CD4-positive, alpha-beta T cell treated with Interleukin-10 for 1 hour (primary cell): Measurements from ENCODE around the gene MUC15.

ENCODE experiments used
- DNase-seq: peaks from one replicate; pipeline ENCODE4 v3.0.0-alpha.2; 2020

Gene MUC15

DNA sequence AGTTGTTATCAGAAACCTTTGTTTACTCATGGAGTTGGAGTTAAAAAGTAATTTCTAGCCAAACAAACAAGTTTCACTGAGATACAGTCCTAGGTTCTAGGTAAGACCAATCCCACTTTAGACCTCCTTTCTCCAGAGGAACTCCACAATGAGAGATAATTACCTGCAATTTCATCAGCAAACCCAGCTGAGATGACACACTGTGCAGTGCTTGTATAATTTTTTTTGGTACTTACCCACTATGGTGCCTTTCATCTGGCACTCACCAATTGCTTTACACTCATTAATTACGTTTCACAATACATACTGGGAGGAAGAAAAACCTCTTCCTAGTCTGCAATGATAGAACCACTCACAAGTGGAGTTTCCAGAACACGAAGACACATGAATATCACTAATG, 1.8 kb upstream of the MUC15 start:
- no peak for DNase-seq

DNA sequence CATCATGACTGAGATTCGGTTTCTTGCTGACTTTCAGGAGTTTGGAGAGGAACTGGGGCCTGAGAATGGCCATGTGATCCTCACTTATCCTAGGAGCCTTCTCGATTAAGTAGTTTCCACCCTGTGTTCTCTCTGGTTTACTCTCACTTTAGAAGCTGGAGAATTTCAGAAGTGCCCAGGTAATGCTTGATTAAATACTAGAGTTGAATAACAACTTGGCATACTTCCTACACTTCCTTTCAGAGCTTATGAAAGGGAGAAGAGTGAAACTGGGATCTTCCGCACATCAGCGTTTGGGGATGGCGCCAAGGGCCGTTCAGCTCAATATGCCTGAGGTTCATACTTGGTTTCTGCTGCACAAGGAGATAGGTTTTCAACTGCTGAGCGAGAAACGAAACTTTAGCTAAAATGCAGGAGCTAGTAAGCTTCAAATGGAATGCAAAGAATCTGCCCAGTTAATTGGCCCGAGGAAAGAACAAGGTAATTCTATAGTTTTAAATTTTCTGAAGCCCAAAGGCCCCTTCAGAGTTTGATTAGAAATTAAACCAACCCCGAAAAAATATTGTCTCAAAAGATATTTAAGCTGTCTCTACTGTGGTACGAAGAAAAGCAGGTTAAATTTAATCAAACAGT, 823 bp upstream of the MUC15 start:
- no peak for DNase-seq

DNA sequence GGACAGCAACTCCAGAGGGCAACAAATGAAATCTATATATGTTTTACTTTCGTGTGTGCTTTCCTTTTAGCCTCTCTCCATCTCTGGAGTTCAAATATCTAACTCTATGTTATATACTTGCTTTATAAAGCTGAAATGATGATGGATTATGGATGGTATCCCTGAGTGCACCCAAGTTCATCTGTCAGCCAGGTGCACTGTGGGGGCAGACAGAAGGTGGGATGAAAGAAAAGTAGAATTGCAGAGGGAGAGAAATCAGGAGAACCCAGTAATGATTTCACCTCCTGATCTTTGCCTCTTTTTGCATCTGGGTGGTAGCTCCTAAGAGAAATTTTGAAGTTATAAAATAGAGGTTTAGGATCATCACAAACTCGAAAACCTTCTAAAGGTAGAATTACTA, 2.4 kb downstream of the MUC15 start:
- no peak for DNase-seq

DNA sequence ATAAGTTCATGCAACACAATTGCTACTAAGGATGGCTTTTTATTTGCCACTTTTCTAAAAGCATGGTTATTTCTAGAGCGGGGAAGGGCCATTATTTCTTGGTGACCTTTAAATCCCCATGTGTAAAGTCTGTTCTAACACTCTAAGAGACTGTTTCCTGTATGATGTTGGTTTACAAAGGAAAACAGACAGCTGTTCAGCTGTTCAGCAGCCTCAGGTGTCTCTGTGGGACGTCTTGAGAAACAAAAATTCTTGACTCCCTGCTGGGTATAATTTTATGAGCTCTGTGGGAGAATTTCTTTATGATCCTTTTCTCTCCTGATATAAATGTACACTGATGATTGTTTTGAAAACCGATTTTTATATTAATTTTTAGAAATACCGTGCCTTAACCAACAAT, 13.9 kb downstream of the MUC15 start:
- DNase-seq: no peak

DNA sequence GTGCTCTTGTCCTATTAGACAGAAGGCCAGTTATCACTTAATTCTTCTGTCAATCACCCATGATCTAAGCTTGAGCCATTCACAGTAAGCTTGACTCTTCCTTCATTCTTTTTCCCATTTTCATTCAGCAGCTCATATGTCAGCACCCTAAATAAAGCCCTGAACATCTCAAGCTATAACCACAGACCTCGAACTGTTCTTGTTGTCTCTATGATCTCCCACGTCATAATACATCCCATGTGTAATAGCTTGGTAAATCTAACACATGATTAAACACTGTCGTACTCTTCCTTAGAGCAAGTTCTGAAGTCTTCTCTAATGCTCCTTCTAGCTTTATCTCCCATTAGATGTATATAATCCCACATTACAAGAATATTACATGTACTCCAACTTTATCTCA, 14.4 kb downstream of the MUC15 start:
- DNase-seq: no peak

DNA sequence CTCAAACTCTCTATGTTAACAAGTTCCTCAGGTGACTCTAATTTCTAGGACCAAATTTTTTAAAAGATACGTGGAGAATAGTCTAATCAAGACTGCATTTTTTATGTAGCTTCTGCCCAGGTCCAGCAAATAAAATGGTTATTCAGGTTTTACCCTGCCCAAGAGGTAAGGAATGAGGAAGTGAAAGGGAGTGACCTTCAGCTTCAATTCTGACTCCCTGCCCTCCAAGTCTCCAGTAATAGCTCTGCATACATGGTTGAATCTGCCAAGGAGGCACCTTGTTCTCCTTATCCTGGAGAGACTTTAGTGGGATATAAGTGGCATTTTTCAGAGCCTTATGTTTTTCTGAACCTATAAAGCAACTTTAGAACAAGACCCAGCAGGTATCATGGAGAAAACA, 15.5 kb downstream of the MUC15 start:
- DNase-seq: no peak

DNA sequence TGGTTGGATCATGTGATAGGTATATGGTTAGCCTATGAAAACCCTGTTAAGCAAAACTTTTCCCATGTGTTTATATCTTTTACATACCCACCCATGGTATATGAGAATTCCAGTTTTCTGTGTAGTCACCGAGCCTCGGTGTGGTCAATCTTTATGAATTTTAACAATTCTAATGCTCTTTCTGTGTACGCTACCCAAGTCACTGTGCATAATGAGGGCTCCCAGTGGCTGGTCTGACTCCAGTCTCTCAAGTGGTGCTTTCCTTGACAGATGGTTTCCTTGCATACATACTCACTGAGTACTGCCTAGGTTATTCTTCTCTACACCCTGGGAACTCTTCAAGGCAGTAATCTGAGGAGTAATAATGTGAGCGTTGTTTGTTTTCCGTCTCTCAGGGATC, 17.6 kb downstream of the MUC15 start:
- no peak for DNase-seq

DNA sequence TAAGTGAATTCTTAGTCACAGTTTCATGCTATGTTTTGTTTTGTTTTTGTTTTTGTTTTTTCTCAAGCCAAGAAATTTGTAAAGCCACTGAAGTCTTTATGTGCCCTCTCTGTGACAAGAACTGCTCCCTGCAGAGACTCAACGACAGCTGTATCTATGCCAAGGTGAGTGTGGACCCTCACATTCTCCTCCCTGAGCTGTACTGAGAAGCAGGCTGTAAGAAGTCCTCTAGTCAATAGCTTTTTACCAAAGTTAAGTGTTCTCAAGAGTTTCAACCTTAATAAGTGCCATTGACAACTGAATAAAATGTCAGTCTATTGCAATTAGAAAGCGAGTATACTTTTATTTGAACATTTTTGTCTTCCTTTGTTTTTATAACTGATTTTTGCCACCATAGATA, 18.9 kb downstream of the MUC15 start:
- no peak for DNase-seq

DNA sequence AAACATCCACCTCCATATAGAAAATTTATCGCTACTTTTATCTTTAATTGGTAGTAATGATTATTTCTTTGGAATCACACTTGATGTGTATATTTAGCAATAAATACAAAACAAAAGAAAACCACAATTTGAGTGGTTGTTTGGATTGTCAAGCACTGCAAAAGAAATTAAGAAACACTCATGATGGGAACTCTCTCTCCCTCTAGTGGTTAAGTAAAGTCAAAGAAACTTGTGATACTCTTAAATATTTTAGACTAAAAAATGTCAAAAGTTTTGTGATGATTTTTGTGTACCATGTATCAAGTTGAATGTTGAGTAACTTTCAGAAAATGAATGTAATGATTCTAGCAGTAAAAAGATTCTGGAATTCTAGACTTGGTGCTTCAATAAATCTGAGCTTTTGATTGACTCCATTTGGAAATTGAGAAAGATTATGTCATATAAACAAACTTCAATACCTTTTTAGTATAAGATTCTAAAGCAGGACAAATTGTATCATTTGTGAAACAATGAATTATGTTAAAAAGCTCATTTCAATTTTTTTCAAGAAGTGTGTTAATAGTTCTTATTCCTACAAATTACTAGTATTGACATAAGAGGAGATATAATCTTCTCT, 20.8 kb downstream of the MUC15 start:
- no peak for DNase-seq

DNA sequence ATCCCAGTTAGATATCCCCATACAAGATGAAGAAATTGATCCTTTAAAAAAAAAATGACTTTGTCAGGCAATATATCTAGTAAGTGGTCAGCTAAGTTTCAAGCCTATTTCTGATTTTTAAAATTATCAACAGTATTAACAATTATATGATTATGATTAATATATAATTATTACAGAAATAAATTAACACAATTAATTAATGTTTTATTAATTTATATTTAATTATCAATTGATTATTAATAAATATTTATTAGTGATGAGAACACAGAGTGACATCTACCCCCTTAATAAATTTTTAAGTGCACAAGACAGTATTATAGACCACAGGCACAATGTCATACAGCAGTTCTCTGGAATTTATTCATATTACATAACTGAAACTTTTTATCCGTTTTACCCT, 22.0 kb downstream of the MUC15 start:
- no peak for DNase-seq

DNA sequence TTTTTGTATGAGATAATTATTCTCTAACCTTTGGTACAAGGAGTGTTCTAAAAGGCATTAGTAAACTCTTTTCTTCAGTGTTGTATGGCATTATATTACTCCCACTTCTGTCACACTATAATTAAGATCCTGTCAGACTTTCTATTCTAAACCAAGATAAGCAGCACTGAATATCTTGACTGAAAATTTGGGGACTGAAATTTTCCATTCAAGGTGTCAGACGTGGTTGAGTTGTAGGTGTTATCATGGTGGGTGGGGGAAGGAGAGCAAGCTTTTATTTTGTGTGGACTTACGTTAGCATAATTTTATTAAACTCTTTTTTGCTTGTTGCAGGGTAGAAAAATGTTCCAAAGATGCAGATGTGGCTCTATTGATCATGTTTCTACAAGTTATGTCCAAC, 22.9 kb downstream of the MUC15 start:
- DNase-seq: no peak

DNA sequence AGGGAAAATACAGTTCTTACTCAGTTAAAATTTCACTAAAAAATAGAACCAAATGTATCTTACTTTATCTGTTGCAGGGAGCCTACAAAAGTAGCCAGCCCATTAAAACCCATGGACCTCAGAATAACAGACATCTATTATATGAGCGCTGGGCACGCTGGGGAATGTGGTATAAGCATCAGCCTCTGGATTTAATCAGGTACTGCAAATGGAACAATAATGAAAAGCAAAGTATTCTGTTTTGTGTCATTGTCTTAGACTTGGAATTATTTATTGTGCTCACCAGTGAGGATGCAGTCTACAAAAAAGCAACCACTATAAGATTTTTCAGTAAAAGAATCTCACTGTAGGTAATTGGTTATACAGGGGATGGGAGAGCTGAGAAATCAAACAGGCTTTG, 30.2 kb downstream of the MUC15 start:
- no peak for DNase-seq

DNA sequence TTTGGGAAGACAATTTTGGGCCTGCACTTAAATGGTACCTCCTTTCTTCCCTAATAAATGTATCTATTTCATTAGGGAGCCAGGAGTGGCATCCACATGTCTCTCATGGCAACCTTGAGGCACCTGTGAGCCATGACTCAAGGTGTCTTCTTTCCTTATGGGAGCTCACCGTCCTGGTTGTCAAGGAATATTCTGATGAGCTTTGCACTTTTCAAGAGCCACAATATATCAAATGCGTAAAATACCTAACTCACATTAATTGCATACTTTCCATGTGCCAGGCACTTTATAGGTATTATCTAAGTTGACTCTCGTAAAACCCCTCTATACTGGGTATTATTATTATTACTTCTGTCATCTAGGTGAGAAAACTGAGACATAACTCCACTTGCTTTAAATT, 32.5 kb downstream of the MUC15 start:
- no peak for DNase-seq

DNA sequence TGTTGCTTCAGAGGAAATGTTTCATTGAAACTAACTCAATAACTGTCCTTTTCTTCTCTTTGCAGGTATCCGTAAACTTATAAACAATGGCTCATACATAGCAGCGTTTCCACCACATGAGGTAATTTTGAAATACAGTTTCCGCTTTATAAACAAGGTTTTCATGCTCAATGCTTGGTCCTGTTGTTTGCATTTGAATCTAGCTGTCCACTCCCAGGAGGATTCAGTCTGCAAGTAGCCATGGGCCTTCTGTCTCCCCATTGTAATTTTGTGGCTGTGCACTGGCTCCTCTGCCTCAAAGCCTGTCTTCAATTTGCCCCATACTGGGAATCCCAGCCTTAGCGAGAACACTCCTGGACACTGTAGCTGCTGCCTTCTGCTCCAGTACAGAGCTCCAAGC, 34.7 kb downstream of the MUC15 start:
- no peak for DNase-seq

DNA sequence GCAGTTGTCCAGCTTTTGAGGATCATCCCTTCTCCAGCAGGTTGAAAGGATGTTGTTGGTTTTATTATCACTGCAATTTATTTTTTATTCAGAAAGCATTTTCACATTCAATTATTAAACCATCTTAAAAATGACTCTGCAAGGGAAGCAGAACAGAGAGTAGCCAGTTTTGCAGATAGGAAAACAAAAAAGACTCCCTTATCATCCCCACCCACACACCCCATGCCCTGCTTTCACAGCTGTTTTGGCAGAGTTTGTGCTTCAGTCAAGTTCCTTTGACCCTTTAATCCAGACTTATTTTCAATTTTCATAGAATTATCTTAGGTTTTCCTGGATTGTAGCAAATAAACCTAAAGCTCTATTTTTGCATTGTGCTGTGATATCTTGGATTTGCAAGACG, 44.4 kb downstream of the MUC15 start:
- DNase-seq: no peak

DNA sequence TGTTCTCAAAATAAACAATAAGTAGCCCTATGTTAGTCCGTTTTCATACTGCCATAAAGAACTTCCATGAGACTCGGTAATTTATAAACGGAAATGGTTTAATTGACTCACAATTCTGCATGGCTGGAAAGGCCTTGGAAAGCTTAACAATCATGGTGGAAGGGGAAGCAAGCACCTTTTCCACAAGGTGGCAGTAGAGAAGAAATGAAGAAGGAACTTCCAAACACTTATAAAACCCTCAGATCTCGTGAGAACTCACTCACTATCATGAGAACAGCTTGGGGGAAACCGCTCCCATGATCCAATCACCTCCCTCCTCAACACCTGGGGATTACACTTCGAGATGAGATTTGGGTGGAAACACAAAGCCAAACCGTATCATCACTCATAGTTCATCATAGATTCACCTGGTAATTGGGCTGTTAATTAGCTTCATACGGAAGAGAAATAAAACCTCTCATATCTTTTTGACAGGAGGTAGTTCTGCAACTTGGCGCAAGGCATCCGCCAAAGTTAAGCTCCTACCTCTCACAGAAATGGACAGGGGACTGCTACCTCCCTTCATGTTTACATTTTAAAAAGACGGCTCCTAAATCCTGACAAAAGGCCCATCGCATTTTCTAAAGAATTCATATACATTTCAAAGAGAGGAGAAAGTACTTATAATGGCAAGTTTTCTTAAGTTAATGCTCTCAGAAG, 49.0 kb downstream of the MUC15 start:
- DNase-seq: no peak

DNA sequence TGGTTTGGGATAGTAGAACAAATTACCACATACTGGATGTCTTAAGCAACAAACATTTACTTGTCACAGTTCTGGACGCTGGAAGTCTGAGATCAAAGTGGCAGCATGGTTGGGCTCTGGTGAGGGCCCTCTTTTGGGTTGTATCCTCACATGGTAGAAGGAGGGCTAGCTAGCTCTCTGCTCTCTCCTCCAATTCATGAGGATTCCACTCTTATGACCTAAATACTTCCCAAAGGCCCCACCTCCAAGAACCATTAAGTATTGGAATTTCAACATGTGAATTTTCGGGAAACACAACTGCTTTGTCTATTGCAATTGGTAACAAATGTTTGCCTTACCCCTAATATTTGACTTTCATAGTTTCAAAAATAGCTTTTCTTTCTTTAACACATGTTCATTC, 52.6 kb downstream of the MUC15 start:
- no peak for DNase-seq

DNA sequence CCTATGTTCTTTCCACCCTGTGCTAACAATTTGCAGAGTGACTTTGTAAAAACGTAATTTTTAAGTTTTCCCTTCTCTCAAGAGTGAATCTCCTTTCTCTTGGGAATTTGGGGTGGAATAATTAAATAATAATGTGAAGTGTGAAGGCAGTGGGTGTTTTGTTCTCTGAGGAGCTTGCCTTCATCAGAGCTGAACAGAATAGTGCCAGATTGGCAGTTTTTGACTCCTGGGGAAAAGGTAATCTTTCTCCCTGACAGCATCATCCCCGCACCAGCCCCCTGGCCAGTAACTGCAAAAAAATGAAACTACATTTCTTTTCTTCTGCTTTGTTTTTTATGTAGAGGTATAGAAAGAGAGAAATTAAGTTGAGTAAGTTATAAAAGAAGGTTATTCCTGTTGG, 59.9 kb downstream of the MUC15 start:
- no peak for DNase-seq

DNA sequence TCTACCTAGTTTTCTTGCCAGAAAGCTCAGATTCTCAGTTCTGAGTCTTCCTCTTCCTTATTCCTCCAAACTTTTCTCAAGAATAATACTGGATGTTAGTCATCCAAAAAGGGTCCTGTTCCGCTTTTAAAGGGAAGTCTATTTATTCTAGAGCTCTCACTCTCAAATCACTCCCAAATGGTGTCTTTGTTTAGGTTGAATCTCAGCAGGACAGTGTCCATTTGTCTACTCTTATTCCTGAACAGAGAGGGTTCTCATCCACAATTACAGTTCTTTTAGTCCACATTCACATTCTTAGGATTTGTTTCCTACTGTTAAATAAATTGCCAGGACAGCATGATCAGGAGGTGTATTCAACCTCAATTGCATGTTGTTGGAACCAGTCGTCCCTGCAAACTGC, 61.3 kb downstream of the MUC15 start:
- no peak for DNase-seq

DNA sequence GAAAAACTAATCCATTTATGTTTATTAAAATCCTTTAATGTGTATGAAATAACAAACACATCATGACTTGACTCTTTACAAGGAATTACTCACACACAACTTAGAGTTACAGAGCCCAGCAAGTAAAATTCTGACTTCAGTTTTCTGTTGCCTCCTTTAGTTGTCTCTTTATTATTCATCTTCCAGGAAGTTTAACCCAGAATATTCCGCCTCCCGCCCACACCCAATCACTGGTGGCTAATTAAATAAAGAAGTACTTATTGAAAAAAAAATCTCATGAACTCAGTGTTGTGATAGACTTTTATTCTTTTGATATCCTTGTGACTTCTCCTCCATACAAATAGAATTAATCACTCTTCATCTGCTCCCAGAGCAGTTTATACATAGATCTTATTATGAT, 61.9 kb downstream of the MUC15 start:
- no peak for DNase-seq
